HuH-7 (cell line): ENCODE measurements around the gene HACD4.

Source experiments
- DNase-seq: peaks from one replicate; pipeline ENCODE4 v3.0.0; 2011; ENCODE audit warnings: low spot score

Gene HACD4, protein sequence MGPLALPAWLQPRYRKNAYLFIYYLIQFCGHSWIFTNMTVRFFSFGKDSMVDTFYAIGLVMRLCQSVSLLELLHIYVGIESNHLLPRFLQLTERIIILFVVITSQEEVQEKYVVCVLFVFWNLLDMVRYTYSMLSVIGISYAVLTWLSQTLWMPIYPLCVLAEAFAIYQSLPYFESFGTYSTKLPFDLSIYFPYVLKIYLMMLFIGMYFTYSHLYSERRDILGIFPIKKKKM

DNA sequence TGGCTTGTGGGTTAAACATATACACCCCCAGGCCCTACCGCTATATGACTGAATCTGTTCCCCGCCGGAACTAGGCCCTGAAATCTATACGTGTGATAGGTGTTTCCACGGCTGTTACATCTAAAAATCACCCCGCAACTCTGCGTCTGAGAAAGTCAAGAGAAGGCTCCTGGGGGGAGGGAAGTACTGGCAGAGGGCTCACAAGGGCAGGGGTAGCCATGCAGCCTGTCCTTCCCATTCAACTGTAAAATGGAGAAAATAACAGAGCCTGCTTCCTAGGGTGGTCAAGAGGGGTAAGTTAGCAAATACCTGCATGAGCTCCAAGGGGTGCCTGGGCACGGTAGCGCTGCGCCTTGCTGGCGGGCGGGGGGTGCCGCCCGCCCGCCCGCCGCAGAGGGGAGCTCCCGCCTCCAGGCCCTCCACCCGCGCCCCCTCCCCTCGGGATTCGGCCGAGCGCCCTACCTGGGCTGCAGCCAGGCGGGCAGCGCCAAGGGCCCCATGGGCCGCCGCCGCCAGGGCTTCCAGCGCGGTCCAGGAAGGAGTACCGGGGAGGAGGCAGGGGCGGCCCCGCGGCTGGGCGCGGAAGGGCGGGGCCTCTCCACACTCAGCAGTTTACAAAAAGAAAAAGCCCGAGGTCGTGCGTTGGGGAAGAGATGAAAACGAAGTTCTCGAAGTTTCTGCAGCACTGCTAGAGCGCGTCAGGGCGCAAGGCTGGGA is at the start of gene HACD4:
HACD4 (minus strand) TSS at position 550 of the 717 bp plus-strand sequence; CDS start at position 500, 50 bp downstream.
- no peak for DNase-seq

DNA sequence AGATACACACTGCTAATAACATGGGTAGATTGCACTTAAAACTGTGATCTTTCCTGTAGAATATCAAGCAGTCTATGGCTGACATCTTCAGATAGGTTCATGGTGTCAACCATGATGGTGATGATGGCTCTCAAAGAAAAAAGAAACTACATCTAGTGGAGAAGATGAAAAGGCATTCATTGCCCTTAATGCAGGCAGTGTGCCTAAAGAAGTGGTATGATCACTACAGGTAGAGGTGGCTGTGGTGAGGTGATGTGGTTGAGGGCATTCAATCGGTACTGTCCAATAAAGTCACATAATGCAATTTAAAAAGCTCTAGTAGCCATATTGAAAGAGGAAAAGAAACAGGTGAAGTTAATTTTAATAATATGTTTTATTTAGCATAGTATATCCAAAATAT is 49.4 kb upstream of the HACD4 start:
- DNase-seq: no peak

DNA sequence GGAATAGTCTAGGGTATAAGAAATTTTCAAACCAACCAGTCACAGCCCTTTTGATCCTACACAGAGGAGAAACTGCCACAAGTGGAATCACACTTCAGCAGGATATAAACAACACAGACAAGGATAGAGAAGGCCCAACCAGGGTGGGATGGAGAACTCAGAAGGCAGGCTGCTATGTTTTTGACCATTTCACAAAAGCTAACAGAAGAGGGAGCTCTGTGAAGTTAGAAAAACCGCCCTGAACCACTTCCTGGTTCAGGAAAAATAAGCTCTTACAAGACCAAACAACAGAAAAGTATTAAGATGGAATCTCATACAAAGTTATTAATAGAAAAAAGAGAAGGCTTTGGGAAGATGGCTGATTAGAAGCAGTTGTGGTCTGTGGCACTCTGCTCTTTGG is 47.3 kb upstream of the HACD4 start:
- no peak for DNase-seq

DNA sequence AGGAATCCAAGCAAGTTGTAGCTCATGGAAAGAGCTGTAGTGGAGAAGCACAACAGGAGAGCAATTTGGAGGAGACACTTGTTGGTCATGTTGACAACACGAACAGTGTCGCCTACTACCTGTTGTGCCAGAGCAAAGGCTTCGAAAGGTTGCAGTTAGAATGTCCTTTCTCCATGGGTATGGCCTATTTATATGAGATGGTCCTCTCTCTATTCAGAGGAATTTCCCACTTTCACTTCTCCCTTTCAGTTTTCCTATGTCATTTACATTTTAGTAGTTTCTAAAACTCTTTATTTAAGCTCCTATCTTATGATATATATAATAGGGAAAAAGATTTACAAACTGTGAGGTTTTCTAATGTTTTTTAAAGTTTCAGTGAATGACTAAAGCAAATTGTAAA is 46.3 kb upstream of the HACD4 start, which contains the start of gene IFNB1:
IFNB1 (minus strand) TSS at position 162 of the 400 bp plus-strand sequence; CDS start at position 89, 73 bp downstream.
- no peak for DNase-seq

DNA sequence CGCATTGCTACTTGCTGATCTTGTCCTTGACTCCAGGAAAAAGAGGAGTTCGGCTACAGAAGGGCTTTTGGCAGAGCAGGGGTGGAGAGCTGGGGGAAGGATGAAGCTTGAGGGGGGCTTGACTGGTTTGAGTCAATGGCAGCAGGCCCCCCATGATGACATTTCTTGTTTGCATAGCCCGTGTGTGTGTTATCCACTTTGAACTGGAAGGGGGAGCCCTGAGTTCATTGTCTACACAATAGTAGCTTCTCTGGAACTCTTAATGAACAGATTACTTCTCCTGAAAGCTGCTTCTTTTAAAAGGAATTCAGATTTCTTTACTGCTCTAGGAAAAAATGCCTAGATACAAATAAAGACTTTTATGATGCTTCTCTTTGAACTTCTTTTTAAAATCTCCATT is 44.0 kb upstream of the HACD4 start:
- no peak for DNase-seq

DNA sequence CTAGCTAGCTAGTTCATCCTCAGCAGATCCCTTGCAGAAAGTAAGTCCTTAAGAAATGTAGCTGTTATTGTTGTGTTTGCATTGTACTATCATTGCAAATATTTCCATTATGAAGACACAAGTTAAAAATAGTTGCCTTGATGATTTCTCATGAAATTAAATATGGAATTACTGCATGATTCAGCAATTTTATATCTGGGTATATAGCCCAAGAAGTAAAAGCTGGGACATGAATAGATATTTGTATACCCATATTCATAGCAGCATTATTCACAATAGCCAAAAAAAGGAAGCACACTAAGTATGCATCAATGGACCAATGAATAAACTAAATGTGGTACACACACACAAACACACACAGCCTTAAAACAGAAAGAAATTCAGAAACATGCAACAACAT is 39.5 kb upstream of the HACD4 start:
- no peak for DNase-seq

DNA sequence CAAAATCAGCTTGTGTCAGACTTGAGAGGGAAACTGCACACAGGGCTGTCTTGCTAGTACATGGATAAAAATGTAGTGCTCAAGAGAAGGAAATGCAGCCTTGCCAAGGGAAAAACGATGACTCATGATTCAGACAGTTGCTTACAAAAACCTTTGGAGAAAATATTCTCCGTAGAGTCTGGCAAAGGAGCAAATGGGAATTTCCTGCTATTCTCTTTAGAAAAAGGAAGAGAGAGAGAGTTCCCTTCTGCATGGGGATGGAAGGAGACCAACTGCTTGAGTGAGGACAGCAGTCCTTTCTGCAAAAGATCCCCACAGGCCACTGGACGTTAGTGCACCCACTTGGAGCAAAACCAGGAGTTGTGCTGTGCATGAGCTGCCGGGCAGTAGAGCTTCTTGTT is 38.7 kb upstream of the HACD4 start:
- no peak for DNase-seq

DNA sequence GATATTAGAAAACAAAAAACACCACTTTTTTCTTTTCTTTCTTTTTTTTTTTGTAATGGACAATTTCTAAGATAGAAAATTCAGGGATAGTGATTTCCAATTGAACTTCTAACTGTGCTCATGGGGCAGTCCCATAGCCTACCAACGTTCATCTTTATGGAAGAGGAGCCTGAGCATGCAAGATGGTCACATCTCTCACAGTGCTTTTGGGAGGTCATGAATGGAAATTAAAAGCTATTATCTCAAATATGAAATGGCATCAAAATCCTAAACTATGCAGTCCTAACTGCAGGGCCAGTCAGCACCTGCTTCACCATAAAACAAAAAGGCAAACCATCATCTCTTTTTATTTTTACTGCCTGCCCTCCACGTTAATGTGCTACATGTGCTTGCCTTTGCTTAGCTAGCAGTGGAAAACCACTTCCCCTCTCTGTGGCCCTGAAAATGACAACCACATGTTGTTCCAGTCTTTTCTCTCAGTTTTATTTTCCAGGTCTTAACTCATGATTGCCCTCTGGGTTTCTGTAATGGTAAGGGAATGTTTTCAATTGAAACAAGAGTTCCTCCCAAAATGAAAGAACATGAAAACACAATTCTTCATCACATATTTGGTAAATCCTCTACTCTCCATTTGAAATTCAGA is 29.6 kb upstream of the HACD4 start:
- no peak for DNase-seq

DNA sequence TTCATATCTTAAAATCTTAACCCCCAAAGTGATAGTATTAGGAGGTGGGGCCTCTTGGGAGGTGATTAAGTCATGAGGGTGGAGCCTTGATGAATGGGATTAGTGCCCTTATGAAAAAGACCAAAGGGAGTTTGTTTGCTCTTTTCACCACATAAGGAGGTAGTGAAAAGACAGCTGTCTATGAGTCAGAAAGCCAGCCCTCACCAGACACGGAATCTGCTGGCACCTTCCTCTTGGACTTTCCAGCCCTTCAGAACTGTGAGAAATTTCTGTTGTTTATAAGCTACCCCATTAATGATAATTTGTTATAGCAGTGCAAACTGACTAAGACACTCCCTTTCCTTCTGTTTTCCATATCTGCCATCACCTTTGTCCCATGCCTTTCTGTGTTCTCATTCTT is 25.5 kb upstream of the HACD4 start:
- no peak for DNase-seq

DNA sequence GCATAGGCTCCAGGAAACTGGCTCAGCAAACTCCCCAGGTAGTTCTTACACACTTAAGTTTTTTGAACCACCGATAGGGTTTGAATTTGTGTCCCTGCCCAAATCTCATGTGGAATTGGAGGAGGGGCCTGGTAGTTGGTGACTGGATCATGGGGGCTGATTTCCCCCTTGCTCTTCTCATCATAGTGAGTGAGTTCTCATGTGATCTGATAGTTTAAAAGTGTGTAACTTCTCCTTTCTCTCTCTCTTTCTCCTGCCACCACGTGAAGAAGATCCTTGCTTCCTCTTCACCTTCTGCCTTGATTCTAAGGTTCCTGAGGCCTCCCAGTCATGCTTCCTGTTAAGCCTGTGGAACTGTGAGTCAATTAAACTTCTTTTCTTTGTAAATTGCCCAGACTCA is 22.4 kb upstream of the HACD4 start:
- no peak for DNase-seq

DNA sequence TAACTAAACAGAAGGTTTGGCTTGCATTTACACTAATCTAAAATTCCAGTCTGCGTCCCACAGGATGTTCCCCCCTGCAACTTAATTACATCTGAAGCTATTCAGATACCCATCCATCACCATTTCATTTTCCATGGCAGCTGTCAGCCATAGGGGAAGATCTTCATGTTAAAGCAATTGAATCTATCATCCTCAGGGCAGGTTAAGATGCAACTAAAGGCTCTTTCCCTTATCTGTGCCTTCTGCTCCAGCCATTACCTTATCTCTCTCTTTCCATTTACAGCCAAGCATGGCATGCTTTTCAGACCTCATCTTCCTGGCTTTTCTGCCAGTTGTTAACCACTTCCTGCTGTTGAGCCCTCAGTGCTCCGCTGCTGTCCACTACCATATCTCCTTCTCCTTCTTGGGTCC is 15.8 kb upstream of the HACD4 start:
- no peak for DNase-seq

DNA sequence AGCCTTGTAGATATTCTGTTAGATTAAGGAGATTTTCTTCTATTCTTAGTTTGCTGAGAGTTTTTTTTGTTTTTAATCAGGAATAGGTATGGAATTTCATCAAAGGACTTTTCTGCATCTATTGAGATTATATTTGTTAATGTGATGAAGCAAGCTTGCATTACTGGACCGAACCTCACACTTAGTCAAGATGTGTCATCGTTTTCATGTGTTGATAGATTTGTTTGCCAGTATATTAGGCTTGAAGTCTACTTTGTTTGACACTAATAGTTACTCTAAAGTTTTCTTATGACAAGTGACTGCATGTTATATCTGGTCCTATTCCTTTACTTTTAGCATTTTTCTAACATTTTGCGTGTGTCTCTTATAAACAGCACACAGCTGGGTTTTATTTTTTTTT is 12.4 kb upstream of the HACD4 start:
- no peak for DNase-seq

DNA sequence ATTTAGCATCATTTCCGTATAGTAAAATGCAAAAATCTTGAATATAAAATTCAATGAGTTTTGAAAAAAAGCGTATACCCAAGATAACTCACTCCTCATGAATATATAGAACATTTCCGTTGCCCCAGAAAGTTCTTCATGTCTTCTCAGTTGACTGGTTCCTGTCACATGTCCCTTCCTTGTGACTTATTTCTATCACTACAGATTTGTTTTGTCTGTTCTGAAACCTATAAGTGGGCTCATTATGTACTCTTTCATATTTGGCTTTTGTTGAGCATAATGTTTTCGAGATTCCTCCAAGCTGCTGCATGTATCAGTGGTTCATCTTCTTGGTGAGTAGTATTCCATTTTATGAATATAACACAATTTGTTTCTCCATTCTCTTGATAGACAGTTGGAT is 11.0 kb upstream of the HACD4 start:
- DNase-seq: no peak

DNA sequence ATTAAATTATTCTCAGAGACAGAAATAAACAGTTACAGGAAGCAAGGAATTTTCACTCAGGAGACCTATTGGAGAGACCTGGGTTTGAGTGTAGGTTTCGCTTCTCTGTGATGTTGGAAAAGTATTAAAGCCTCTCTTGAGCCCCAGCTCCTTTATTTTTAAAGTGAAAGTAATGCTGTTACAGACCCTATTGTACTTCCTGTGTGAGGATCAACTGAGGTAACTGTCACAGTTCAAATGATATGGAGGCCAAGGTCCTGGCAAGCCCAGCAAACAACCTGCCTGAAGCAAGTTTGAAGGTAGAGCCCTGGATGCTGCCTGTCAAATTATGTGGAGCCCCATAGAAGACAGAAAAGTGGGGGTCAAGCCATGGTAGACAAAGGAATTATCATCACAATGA is 7.9 kb upstream of the HACD4 start:
- DNase-seq: no peak

DNA sequence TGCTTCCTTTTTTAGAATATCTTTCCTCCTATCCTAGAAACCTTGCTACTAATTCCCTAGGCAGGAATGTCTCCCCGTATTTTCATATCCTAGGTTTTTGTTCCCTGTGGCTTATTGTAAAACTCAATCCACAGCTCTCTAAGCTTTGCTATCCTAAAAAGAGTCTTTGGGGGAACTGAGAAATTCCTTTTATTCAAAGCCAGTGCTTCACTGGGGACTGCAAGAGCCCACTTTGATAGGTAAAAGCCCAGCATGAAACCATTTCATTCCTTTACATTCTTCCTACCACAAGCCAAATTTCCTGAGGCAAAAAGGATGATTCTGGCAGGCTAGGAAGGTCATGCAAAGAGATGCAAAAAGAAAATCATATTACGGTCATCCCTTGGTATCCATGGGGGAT is 5.8 kb upstream of the HACD4 start:
- DNase-seq: no peak

DNA sequence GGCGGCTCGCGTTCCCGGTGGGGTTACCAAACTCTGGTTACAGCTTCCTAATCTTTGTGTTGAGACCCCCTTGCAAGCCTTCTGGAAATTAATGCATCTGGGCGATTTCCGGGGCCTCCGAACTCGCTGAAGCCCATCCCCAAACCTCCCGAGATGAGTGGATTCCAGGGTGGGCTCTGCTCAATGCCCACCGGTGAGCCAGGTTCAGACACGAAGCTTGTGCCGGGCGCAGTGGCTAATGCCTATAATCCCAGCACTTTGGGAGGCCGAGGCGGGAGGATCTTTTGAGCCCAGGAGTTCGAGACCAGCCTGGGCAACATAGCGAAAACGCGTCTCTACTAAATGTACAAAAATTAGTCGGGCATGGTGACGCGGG is 356 bp upstream of the HACD4 start:
- DNase-seq: no peak

DNA sequence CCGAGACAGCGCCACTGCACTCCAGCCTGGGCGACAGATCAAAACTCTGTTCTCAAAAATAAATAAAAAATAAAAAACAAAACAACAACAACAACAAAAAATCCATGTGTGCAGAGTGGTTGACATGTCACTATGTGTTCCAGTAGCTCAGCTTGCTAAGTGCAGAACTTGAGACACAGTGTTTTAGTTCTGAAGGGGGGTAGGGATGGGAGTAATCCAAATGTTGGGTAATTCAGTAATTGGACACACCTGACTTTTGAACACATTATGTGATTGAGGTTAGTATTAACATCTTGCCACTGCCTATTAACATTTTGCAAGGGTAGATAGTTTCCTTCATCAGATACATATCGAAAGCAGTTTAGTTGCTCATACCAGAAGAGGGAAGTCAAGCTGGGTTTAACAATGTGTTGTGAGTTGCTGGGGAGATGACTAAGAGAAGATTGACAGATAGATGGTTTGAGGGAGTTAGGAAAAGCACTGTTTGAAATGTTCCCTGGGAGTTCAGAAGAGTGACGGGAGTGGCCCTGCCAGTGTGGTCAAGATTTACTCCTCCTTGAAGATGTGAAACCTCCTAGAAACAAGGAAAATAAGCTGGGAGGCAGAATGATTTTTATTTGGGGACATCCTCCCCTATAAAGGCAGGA is 928 bp downstream of the HACD4 start:
- no peak for DNase-seq

DNA sequence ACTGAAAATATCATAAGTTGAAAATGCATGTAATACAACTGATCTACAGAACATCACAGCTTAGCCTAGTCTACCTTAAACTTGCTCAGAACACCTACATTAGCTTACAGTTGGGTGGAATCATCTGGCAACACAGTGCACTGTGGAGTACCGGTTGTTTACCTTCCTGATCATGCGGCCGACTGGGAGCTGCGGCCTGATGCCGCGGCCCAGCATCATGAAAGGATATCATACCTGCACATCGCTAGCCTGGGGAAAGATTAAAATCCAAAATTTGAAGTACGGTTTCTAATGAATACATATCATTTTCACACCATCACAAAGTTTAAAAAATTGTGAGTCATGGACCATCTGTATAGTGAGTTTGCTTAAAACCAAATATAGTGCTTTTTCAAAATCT is 1.8 kb downstream of the HACD4 start:
- DNase-seq: no peak

DNA sequence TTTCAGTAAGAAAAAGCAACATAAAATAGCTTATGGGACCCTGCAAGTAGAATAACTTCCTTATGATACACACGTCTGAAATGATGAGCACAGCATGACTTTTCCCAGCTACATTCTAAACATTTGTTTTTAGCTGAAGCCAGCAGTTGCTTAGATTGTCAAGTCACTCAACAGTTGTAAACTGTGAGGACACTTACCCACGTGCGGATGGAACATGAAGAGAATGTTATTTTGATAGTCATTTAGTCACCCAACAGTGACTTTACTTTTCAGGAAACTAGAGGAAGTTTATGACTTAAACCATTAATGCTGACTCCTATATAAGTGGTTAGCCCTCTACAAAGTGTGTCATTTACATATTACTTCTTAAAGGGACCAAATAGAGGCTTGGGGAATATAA is 3.0 kb downstream of the HACD4 start:
- DNase-seq: no peak

DNA sequence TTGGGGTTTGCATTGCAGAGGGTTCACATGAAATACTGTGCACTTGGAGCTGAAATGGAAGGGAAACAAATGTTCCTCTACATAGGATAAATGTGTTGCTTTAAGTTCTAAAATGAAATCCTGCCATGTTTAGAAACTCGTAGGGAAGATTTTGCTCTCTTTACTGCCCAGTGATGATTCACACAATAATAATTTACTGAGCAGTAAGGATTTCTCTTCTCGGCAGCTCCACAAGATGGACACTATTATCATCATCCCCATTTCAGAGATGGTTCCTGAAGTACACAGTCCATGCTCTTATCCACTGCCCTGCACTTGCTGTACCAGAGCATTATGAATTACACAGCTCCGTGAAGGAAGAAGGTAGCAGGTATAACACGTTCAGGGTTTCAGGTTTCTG is 4.1 kb downstream of the HACD4 start:
- no peak for DNase-seq

DNA sequence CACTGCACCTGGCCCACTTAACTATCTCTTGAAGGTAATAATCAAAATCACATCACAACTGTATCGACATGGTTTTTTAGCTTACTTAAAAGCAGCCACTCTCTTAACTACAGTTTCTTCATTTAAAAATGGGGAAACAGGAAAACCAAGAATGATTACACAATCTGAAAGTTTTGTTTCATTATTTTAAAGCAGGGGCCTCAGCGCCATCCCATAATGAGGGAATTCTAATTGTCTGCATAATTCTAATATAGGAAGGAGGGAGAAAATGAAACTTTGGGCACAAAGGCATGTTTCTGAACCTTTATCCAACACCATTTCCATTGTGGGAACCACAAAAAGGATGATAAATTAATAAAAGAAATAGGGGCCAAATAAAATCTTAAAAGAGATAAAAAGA is 7.6 kb downstream of the HACD4 start:
- DNase-seq: no peak

DNA sequence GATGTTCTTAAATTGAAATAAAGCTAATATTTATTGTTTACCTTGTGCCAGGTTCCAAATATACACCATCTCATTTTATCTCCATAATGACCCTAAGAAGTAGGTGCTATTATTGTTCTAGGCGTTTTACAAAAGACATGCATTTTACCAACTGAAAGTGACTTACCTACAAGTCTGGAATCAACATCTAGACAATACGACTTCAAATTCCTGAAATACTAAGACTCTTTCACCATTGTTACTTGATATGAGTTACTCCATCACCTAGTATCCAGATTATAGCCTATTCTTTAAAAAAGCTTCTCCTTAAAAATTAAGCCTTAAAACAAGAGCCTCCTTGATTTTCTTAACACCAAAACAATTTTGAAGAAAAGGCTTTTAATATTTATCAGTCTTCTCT is 13.3 kb downstream of the HACD4 start:
- no peak for DNase-seq
